SIG-M5 treated with dmso at 0.1 percent for 504 hours (cell line): Measurements from ENCODE around the gene ANKRD1.

ENCODE experiments used
- DNase-seq: peaks from one replicate; lab custom pipeline; 2025; ENCODE audit not compliant: unreplicated experiment; lab: John Stamatoyannopoulos, UW

Gene ANKRD1

GRCh38 chr10:90865401-90865800 lies 55.5 kb downstream of the ANKRD1 start:
- no peak for DNase-seq

- DNase-seq: peak; percentile 22
Measured at GRCh38 chr10:90862908-90863514, 57.9 kb downstream of the ANKRD1 start.
